Colonic mucosa (tissue), 4 donors: ENCODE data around the gene ZFPM1. TPM values are rescaled to one million over a fixed set of nuclear protein-coding genes. Genes with fewer than 3 reads are reported as not detected.

Experiments used
- DNase-seq: peaks from one replicate; pipeline ENCODE4 v3.0.0-alpha.2; 2020
- H3K27ac ChIP-seq: fragments of 200-600 bp; one replicate; pipeline ENCODE4 v1.8.0; 2021
- H3K27me3 ChIP-seq: fragments of 200-600 bp; one replicate; pipeline ENCODE4 v1.8.0; 2021
- H3K36me3 ChIP-seq: fragments of 200-600 bp; one replicate; pipeline ENCODE4 v1.8.0; 2021
- H3K4me1 ChIP-seq: fragments of 200-600 bp; one replicate; pipeline ENCODE4 v1.8.0; 2021; ENCODE audit warnings: mild to moderate bottlenecking
- H3K4me3 ChIP-seq: fragments of 200-600 bp; one replicate; pipeline ENCODE4 v1.8.0; 2021
- H3K9ac ChIP-seq, 2 donors: one replicate each; pipeline ENCODE4 v1.7.0; 2013; ENCODE audit warnings: control low read depth in 2 of 2, low read depth in 2 of 2, low read length in 2 of 2
- H3K9me3 ChIP-seq: fragments of 200-600 bp; one replicate; pipeline ENCODE4 v1.8.0; 2021
- intact Hi-C: fragments of 100-400 bp; cut with DNase I; formaldehyde crosslinking; loops from one replicate; pipeline ENCODE4 v1.14.1; 2022
- total RNA-seq, 2 donors: library from RNA; stranded (reverse); fragmentation: NEBNext Ultra II Directional in 1 of 2; extraction: Animal tissue kit (Norgen Biotek cat#: 25700) in 1 of 2; gene quantifications; one replicate each; pipeline ENCODE4 v1.2.1, GENCODE V29; 2021
- TF ChIP-seq, protein P1 (sequence below): fragments of 200-600 bp; IDR thresholded peaks from one replicate; pipeline ENCODE4 v1.8.0; 2022; ENCODE audit warnings: antibody characterized with exemption, mild to moderate bottlenecking
- donor health status: healthy.
- donor health status: DM: no; HTN: no; CAD: no.
- donor health status: DM: no; HTN: no; CAD: no.

The ZFPM1 gene
- total RNA-seq, 2 donors from 2014 or later: 6.6 to 12.5 TPM

DNA sequence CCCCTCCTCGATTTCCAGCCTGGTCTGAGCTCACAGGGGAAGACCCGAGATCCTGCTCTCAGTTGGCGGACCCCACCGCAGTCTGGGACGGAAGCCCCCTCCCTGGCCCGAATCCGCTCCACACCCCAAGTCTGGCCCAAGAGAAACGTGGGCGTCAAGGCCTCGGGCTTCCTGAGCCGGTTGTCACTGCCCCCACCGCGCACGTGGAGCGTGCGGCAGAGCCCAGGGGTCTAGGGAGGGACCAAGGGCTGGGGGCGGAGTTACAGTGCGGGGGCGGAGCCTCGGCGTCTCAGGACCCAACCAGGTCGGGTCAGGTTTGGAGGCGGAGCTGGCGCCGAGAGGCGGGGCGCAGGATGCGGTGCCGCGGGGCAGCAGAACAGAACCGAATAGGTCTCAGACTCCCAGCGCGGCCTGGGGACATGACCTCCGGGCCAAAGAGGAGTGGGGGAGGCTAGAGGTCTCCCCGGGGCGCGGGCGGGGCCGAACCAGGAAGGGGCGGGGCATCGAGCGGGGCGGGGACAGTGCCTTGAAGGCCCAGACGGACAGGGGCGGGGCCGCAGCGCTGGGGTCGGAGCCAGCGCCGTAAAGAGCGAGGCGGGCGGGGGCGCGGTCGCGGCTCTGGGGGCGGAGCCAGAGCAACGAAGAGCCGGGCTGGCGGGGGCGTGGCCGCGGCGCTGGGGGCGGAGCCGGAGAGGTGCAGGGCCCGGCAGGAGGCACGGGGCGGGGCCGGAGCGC, 431 bp upstream of the ZFPM1 start:
- Histone ChIP-seq H3K36me3 (no peaks in the 10 kb centered on the region), H3K9ac (peak overlapping the region in 1 of 2 donors; percentile 68), H3K9me3 (no peaks in the 10 kb centered on the region), H3K27me3 (no peaks in the 10 kb centered on the region), H3K4me3 (peak overlapping the region; percentile 31), H3K4me1 (peaks cover 9% of the 10 kb centered on the region), H3K27ac (peak overlapping the region; percentile 31)
- intact Hi-C loops: loop anchor here (10.0 kb wide), 1 partner anchor 402 kb away; the partner anchor contains the start of genes GALNS and TRAPPC2L
- DNase-seq: peak; percentile 98
- TF ChIP-seq, protein P1, sequence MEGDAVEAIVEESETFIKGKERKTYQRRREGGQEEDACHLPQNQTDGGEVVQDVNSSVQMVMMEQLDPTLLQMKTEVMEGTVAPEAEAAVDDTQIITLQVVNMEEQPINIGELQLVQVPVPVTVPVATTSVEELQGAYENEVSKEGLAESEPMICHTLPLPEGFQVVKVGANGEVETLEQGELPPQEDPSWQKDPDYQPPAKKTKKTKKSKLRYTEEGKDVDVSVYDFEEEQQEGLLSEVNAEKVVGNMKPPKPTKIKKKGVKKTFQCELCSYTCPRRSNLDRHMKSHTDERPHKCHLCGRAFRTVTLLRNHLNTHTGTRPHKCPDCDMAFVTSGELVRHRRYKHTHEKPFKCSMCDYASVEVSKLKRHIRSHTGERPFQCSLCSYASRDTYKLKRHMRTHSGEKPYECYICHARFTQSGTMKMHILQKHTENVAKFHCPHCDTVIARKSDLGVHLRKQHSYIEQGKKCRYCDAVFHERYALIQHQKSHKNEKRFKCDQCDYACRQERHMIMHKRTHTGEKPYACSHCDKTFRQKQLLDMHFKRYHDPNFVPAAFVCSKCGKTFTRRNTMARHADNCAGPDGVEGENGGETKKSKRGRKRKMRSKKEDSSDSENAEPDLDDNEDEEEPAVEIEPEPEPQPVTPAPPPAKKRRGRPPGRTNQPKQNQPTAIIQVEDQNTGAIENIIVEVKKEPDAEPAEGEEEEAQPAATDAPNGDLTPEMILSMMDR: no peak

GRCh38 chr16:88453611-88454522, 787 bp downstream of the ZFPM1 start:
- Histone ChIP-seq H3K9me3 (no peaks in the 10 kb centered on the region), H3K4me1 (peaks cover 9% of the 10 kb centered on the region), H3K36me3 (no peaks in the 10 kb centered on the region), H3K9ac (peak overlapping the region; percentile 36 to 76), H3K27me3 (no peaks in the 10 kb centered on the region), H3K4me3 (peak overlapping the region; percentile 44), H3K27ac (peak overlapping the region; percentile 78)
- DNase-seq: peak; percentile 35
- intact Hi-C loops: loop anchor here (10.0 kb wide), 1 partner anchor 401 kb away; the partner anchor contains the start of genes GALNS and TRAPPC2L
- TF ChIP-seq, protein P1: no peak

DNA sequence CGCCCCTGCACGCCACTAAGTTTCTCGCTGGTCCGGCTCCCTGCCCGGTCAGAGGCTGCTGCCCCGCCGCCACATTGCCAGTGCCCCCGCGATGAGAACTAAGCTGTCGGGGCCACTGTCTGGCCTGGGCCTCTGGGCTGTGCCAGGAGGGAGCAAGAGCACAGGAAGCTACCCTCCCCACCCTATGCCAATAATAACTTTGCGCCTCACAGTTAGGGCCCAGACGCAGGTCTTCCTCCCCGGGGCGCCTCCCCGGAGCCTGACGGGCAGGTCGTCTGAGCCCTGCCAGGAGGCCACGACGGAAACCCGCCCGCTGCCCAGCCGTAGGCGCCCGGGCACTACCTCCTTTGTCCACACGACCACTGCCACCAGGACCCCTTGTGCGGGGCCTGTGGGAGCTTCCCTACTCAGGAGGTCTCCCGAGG, 1.5 kb downstream of the ZFPM1 start:
- H3K4me1 ChIP-seq: peaks cover 9% of the 10 kb centered on the region
- peak; percentile 67 for DNase-seq
- intact Hi-C loops: loop anchor here (10.0 kb wide), 1 partner anchor 400 kb away; the partner anchor contains the start of genes GALNS and TRAPPC2L
- H3K27me3 ChIP-seq: no peaks in the 10 kb centered on the region
- peak overlapping the region; percentile 36 to 76 for H3K9ac ChIP-seq
- TF ChIP-seq, protein P1: no peak
- peak overlapping the region; percentile 44 for H3K4me3 ChIP-seq
- H3K27ac ChIP-seq: peak overlapping the region; percentile 78
- H3K36me3 ChIP-seq: no peaks in the 10 kb centered on the region
- H3K9me3 ChIP-seq: no peaks in the 10 kb centered on the region

GRCh38 chr16:88455610-88456355, 2.7 kb downstream of the ZFPM1 start:
- Histone ChIP-seq H3K4me3 (peak overlapping the region; percentile 44), H3K9me3 (no peaks in the 10 kb centered on the region), H3K36me3 (no peaks in the 10 kb centered on the region), H3K9ac (peak overlapping the region; percentile 46 to 77), H3K4me1 (peaks cover 9% of the 10 kb centered on the region), H3K27me3 (no peaks in the 10 kb centered on the region), H3K27ac (peak overlapping the region; percentile 31)
- DNase-seq: peak; percentile 63
- intact Hi-C loops: loop anchor here (10.0 kb wide), 1 partner anchor 399 kb away; the partner anchor contains the start of genes GALNS and TRAPPC2L
- TF ChIP-seq, protein P1: no peak
